Umbilical cord (tissue), 2 donors: ENCODE results near the gene PRTG. TPM values are rescaled to one million over a fixed set of nuclear protein-coding genes. Genes with fewer than 3 reads are reported as not detected.
"Not testable (repeated sequence)": the region's sequence is repeated elsewhere in the genome, so short reads cannot be mapped to it uniquely, and the experiment has no call there.

Experiments
- DNase-seq: peaks from one replicate; pipeline ENCODE4 v3.0.0-alpha.2; 2015; ENCODE audit warnings: low spot score
- total RNA-seq: library from RNA; depleted of rRNA; stranded (reverse); fragments of >200 nt; gene quantifications from one replicate; pipeline ENCODE4 v1.2.3, GENCODE V29; 2014; ENCODE audit warnings: low replicate concordance; ENCODE audit not compliant: insufficient read depth

Gene PRTG, protein sequence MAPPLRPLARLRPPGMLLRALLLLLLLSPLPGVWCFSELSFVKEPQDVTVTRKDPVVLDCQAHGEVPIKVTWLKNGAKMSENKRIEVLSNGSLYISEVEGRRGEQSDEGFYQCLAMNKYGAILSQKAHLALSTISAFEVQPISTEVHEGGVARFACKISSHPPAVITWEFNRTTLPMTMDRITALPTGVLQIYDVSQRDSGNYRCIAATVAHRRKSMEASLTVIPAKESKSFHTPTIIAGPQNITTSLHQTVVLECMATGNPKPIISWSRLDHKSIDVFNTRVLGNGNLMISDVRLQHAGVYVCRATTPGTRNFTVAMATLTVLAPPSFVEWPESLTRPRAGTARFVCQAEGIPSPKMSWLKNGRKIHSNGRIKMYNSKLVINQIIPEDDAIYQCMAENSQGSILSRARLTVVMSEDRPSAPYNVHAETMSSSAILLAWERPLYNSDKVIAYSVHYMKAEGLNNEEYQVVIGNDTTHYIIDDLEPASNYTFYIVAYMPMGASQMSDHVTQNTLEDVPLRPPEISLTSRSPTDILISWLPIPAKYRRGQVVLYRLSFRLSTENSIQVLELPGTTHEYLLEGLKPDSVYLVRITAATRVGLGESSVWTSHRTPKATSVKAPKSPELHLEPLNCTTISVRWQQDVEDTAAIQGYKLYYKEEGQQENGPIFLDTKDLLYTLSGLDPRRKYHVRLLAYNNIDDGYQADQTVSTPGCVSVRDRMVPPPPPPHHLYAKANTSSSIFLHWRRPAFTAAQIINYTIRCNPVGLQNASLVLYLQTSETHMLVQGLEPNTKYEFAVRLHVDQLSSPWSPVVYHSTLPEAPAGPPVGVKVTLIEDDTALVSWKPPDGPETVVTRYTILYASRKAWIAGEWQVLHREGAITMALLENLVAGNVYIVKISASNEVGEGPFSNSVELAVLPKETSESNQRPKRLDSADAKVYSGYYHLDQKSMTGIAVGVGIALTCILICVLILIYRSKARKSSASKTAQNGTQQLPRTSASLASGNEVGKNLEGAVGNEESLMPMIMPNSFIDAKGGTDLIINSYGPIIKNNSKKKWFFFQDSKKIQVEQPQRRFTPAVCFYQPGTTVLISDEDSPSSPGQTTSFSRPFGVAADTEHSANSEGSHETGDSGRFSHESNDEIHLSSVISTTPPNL
- 16.4 TPM for total RNA-seq

DNA sequence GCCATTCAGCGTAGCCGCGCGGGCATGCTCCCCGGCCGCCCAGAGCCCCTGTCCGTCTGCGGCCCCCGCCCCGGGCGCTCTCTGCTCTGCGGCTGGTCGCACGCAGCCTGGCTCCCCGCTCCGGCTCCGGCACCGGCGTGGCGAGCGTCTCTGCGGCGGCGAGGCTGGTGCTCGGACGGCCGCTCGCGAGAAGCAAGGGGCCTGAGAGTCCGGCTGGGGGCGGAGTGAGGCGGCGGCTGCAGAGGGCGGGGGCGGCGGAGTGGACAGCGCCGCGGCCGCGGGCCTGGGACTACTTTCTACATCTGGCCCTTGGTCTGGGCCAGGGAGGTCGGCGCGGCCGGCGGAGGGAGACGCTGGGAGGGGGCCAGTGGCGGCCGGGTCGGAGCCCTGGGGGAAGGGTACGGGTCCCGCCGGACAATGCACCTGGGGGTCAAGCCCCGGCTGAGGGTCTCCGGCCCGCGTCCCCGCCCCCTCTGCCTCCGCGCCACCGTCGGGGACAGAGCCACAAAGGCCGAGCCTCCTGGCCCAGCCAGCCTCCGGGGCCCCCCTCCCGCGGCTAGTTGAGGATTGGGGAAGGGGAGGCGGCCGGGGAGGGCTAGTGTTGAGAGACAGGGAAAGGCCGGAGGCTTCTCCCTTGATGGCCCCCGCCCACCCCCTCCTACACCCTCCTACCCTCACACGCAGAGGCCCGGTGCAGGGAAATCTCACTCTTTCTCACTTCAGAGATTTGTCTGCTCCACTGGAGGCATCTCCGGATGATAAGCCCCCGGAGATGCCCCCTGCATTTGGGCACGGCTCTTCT, at the start of gene PRTG:
PRTG (minus strand) TSS at position 226 of the 802 bp plus-strand sequence; CDS start at position 5, 221 bp downstream.
- peak; percentile 82 for DNase-seq

DNA sequence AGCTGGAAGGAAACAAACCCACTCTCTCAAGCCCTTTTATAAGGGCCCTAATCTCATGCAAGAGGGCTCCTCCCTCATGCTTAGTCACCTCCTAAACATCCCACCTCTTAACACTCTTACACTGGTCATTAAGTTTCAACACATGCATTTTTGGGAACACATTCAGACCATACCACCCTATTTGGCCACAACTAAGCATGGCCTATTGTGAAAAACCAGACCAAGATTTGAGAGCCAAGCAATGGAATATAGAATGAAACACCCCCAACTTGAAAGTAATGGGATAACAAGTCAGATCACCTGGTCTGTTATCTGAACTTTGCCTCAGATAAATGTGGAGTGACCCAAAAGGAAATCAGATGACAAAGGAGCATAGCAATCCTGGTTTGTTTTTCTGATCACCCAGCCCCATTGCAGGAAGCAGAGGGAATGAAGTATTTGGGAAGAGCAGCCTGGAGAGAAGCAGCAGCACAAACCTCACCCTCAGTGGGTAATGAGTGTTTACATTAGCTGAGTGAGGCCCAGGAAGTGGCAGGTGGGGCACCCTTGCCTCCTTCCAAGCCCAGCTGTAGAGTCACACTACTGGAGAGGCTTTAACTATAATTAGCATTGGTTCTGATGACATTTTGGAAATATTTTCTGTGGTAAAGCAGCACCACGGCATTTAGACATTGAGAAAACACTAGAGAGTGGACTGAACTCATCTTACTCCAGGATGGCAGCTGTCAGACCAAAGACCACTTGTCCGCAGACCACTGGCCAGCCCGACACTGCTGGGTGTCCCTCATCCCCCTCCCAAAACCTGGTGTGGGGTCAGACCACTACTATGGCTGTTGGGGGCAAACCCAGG, 48.8 kb upstream of the PRTG start:
- no peak for DNase-seq

DNA sequence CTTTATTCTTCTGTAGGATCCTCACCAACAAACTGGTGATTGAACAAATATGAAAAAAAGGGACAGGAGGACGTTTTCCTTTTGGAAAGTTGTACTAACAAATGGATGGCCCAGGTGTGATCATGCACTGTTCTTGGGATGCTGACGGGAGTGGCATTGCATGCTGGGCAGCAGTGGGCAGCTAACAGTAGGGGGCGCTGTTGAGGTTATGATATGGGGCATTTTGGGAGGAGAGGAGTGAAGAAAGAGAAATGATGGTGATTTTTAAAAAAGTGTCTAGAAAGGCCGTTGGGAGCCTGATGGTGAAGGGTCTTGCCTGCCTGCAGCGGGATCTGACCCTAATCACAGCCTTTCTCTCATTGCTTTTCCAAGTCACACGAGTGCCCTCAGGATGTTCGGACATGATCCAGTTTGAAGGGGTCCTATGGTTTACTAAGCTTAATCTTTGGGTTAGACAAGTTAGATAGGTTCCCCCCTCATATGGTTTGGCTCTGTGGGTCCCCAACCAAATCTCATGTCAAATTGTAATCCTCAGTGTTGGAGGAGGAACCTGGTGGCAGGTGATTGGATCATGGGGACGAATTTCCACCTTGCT, 46.2 kb upstream of the PRTG start:
- DNase-seq: no peak

DNA sequence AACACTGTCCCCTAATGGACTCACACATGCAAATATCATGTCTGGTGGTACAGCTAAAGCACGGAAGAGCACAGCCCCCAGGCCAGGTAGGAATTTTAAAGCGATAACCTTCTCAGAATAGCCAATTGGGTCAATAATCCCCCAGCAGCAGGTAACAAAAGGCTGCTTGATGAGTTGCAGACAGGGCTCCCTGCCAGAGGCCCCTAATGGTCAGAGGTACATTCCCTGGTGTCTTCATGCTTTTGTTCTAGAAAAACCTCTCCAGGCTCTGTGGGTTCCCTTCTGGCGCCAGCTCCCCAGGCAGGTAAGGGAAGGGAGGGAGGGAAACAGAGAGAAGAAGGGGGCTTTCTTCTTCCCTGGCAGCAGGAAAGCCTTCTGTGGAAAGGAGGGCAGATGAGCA, 43.4 kb upstream of the PRTG start:
- no peak for DNase-seq

DNA sequence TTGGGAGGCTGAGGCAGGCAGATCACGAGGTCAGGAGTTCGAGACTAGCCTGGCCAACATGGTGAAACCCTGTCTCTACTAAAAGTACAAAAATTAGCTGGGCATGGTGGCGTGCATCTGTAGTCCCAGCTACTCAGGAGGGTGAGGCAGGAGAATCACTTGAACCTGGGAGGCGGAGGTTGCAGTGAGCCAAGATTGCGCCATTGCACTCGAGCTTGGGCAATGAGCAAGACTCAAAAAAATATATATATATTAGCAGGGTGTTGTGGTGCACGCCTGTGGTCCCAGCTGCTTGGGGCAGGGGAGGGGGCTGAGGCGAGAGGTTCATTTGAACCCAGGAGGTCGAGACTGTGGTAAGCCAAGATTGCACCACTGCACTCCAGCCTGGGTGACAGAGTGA, 42.6 kb upstream of the PRTG start:
- not testable (repeated sequence) for DNase-seq

DNA sequence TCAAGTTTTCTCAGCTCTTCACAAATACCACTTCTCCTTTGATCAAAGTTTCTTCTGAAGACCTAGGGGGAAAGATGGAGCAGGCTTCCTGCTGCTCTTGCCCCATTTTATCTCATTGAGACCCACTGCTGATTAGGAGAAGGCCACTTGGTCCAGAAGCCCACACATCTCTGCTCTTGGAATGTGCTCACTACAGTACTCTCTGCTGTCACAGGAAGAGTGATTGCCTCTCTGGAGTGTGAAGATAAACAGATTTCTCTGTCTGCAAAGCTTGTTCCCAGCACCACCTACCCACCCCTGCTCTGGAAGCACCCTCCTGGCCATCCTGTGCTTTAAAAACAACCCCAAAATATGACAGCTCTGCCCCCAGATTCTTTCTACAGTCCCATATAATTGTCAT, 41.3 kb upstream of the PRTG start:
- DNase-seq: peak; percentile 55

DNA sequence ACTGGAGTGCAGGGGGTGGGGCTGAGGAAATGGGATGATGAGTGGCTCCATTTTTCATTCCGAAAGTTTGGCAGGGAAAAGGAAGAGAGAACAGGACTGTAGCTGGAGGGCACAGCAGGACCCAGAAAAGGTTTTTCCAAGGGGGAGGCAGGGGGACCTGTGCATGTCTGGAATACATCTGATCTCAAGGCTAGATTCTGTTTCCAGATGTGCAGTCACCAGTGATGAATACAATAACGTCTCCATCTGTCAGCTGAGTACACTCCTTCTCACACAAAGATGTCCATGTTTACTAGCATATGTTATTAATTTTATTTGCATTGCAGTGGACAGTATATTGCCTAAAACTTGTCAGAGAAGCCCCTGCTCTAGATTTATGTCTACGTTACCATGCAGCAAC, 39.9 kb upstream of the PRTG start:
- DNase-seq: peak; percentile 30

DNA sequence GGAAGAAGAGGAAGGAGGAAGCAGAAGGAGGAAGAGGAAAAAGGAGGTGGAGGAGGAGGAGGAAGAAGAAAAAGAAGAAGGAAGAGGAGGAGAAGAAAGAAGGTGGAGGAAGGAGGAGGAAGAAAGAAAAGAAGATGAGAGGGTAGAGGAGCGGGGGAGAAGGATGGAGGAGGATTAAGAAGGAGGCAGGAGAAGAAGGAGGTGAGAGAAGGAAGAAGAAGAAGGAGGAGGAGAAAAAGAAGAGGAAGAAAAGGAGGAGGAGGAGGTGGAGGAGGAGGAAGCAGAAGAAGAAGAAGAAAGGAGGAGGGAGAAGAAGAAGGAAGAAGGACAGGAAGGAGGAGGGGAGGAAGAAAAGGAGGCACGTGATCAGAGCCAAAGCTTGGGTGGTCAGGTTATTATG, 37.3 kb upstream of the PRTG start:
- no peak for DNase-seq

DNA sequence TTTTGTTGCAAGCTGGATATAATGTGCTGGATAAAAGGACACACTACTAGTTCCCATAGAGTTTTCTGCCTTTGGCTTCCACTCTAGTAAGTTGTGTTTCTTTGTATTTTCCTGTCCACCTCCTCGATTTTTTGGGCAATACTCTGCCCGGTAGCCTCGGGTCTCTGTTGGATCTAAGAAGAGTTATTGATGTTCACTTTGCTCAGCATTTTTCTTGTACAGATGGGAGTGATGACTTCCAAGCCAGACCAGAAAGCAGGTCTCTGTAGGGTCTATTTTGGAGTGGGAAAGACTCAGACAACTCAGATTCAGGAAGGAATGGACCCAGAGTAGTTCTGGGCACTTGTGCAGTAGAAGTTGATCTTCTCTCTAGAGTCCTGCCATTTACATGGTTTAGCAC, 36.0 kb upstream of the PRTG start:
- no peak for DNase-seq

DNA sequence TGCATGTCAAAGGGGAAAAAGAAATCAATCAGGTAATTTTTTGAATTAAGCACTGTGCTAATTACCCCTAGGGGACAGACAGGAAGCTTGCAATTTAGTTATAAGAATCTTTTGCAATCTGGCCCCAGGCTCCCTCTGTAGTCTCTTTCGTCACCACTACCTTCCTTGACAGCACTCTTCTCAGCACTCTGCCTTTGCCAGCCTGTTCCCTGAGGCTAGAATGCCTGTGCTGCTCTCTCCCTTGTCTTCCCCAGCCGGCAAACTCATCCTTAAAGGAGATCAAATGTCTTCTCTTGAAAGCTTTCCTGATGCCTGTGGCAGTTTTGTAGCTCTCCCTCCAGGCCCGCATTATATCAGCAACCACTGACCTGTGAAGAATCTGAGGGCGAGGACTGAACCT, 32.4 kb upstream of the PRTG start:
- DNase-seq: peak; percentile 65

DNA sequence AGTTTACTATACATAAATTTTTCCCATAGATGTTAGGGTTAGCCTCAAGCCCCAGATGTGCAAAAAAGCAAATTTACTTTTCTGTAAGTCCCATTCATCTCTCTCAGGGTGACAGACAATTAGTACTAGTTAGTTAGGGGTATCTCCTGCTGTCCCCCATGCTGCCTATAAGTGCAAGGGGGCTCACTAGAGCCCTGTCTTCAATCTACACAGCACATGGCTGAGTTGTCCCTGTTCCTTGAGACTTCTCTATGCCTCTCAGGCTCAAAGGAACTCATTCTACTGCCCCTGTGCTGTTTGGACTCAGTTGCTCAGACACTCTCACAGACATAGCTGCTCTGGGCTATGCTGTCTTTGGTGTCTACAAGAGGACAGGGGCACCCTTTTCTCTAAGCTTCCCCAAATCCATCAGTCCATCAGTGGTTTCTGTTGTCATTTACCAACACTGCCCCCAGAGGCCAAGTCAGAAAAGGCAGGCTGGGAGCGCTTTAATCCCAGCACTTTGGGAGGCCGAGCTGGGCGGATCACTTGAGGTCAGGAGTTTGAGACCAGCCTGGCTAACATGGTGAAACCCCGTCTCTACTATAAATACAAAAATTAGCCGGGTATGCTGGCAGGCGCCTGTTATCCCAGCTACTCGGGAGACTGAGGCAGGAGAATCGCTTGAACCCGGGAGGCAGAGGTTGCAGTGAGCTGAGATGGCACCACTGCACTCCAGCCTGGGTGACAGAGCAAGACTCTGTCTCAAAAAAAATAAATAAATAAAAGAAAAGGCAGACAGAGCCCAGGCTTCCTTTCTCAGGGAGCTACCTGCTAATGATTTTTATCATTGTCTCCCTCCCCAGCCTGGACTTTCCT, 31.4 kb upstream of the PRTG start:
- peak; percentile 29 for DNase-seq

DNA sequence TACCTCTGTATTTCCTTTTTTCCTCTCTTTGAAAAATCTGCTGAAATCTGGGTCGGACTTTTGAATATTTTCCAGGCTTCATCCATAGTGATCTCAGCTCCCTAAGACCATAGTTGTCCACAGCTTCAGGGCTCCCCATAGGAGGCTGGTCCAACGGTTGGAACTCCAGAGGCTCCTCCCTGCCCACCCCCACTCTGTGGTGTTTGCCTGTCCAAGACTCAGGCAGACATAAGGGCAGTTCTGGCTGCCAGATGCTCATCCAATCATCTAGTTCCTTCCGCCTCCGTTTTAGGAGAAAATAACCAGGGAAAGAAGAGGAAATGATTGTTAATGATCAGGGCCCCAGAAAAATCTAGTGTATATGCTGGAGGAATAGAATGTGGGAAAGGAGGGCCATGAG, 27.9 kb upstream of the PRTG start:
- peak; percentile 38 for DNase-seq

DNA sequence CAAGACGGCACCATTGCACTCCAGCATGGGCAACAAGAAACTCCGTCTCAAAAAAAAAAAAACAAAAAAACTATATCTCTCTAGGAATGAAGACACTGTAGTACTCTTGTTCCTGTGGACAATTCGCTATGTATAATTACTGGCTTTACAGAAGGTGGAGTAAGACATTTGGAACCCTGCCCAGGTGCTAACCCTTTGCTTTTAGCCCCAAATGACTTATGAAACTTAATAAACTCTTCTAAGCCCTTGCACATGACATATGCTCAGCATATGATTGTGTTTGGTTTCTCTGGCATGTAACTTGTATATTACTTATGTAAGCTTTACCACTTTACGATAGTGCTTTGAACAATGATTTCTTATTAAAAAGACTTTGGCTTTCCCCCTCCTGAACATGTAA, 27.3 kb upstream of the PRTG start:
- no peak for DNase-seq

DNA sequence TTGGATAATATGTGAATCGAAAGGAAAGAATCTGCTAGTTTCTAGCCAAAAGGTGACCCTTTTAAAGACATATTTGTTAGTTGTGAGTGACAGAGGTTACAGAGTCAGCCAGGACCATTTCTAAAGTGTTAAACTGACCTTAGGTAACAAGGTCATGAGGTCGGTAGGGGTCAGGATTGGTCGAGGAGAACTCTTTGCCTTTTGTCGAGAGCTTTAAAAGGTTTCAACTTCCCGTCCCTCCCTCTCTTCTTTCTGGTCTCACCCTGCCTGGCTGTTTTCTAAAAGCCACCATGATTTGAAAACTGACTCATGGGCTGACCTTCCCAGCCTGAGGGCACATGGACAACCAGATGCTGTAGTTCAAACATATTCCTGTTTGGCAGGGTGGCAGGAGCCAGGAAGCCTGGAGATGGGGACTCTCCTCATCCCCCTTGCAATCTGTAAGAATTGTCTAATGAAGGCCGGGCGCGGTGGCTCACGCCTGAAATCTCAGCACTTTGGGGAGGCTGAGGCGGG, 25.8 kb upstream of the PRTG start:
- no peak for DNase-seq

DNA sequence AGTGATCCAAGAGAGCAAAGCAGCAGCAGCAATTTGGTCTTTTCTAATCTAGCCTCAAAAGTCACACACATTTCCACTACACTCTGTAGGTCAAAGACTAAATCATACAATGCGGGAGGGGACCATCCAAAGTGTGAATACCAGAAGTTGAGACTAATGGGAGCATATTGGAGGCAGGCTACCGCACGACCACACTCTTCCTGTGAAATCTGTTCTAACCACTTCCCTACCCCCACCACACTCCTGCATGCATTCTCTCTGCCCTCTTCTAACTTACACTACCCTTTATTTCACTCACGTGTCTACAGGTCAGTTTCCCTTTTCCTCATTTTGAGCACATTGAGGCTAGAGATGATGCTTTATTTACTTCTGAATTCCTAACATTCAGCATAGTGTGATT, 23.7 kb upstream of the PRTG start:
- DNase-seq: no peak

DNA sequence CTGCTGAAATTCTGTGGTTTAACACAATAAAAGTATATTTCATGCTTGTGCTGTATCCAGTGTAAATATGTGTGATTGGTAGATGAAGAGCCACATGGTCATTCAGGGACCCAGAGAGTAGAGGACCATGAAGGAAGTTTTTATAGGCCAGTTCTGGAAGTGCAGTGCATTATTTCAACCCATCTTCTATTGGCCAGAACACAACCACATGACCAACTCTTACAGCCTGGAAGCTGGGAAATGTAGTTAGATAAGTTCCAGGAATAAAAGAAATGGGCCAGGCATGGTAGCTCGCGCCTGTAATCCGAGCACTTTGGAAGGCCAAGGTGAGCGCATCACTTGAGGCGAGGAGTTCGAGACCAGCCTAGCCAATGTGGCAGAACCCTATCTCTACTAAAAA, 21.4 kb upstream of the PRTG start:
- no peak for DNase-seq

DNA sequence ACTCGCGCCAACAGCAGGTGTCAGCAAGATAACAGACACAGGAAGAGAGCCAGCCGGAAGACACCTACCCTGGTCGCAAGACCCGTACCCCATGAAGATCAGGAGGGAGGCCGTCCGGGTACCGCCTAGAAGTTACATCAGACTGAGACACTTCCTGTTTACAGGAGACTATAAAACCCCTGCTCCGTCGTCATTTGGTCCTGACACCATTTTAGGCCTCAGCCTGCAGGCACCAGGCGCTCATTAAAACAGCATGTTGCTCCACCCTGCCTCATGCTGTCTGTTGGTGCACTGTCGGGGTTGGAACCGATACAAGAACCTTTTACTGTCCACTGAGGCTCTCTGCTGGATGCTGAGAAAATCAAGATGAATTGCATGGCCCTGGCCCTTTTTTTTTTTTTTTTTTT, 15.6 kb upstream of the PRTG start:
- no peak for DNase-seq

DNA sequence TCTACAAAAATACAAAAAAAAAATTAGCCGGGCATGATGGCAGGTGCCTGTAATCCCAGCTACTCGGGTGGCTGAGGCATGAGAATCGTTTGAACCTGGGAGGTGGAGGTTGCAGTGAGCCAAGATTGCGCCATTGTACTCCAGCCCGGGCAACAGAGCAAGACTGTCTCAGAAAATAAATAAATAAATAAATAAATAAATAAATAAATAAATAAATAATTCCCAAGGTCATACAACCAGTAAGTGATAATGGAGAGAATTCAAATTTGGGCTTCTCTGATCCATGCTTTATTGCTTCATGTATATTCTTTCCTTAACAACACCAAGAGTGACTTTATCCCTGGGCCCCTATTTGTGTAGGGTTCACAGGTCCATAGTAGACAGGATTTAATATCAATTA, 10.5 kb upstream of the PRTG start:
- not testable (repeated sequence) for DNase-seq

DNA sequence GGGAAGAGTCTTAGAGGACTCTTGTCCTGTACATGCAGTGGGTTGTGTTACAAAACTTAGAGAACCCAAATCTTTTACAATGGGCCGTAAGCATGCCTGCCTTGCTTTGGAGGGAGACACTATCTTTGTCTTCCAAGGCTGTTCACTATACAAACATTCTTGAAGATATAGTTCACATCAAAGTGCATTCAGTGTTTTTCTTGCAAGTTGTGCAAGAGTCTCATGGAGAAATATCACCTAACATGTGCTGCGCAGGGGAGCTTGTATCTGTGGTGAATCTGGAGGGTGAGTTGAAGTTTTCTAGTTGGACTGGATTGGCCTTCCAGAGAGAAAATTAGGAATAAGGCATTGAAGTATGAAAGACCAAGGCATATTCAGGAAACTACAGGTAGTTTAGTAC, 7.8 kb upstream of the PRTG start:
- DNase-seq: no peak
